Smooth muscle cell (in vitro differentiated cells): ENCODE measurements around the gene PERCC1. TPM values are rescaled to one million over a fixed set of nuclear protein-coding genes. Genes with fewer than 3 reads are reported as not detected.
A peak's percentile ranks its signal among the peaks of the same experiment; 100 is the strongest.

Experiments
- DNase-seq: peaks from one replicate; lab custom pipeline; 2025; ENCODE audit not compliant: unreplicated experiment; lab: John Stamatoyannopoulos, UW
- H2AFZ ChIP-seq: fragments of 200-600 bp; sonication (generic); 2 replicates; pipeline ENCODE4 v1.6.0; 2016; ENCODE audit warnings: antibody characterized with exemption, low read depth, mild to moderate bottlenecking
- H3F3A ChIP-seq: fragments of 200-600 bp; sonication (generic); 2 replicates; pipeline ENCODE4 v1.6.0; 2017; ENCODE audit warnings: antibody characterized with exemption, low read depth
- H3K27ac ChIP-seq: fragments of 200-600 bp; sonication (generic); 2 replicates; pipeline ENCODE4 v1.5.1; 2016; ENCODE audit warnings: low read depth, mild to moderate bottlenecking
- H3K27me3 ChIP-seq: fragments of 200-600 bp; sonication (generic); 2 replicates; pipeline ENCODE4 v1.6.1; 2016; ENCODE audit warnings: low read depth, mild to moderate bottlenecking
- H3K36me3 ChIP-seq: fragments of 200-600 bp; sonication (generic); 2 replicates; pipeline ENCODE4 v1.5.1; 2016; ENCODE audit warnings: low read depth
- H3K4me1 ChIP-seq: fragments of 200-600 bp; sonication (generic); 2 replicates; pipeline ENCODE4 v1.5.1; 2016; ENCODE audit warnings: low read depth
- H3K4me2 ChIP-seq: fragments of 200-600 bp; sonication (generic); 2 replicates; pipeline ENCODE4 v1.6.0; 2016; ENCODE audit warnings: mild to moderate bottlenecking
- H3K4me3 ChIP-seq: fragments of 200-600 bp; sonication (generic); 2 replicates; pipeline ENCODE4 v1.5.1; 2016; ENCODE audit warnings: mild to moderate bottlenecking
- H3K79me2 ChIP-seq: fragments of 200-600 bp; sonication (generic); 2 replicates; pipeline ENCODE4 v1.6.0; 2016; ENCODE audit warnings: low read depth, mild to moderate bottlenecking
- H3K9ac ChIP-seq: fragments of 200-600 bp; sonication (generic); 2 replicates; pipeline ENCODE4 v1.6.0; 2016; ENCODE audit warnings: low read depth
- H3K9me3 ChIP-seq: fragments of 200-600 bp; sonication (generic); replicated peaks from 2 replicates; pipeline ENCODE4 v1.5.1; 2016; ENCODE audit warnings: low read depth
- H4K20me1 ChIP-seq: fragments of 200-600 bp; sonication (generic); 2 replicates; pipeline ENCODE4 v1.6.0; 2016; ENCODE audit warnings: low read depth
- WGBS: methylation state at CpG from one replicate; pipeline ENCODE4 v1.1.7; 2016; ENCODE audit warnings: low lambda C conversion rate; 5-methylcytosine and 5-hydroxymethylcytosine counted together
- polyA plus RNA-seq: library from polyadenylated mRNA; unstranded; fragments of >200 nt; fragmentation: Nextera tagmentation; extraction: Ambion mirVana; gene quantifications from 2 replicates; pipeline ENCODE4 v1.2.1, GENCODE V29; 2016
- total RNA-seq: library from RNA; depleted of rRNA; stranded (reverse); fragments of >200 nt; gene quantifications from 2 replicates; pipeline ENCODE4 v1.2.3, GENCODE V29; 2014
- TF ChIP-seq, protein P1 (sequence below): fragments of 200-600 bp; sonication (generic); IDR thresholded peaks from 2 replicates; pipeline ENCODE4 v1.5.1; 2017; ENCODE audit warnings: borderline replicate concordance, mild to moderate bottlenecking, antibody characterized with exemption; ENCODE audit not compliant: insufficient read depth, poor library complexity, severe bottlenecking

PERCC1 gene
- total and polyA plus RNA-seq, 2 experiments from 2014 or later: not detected

GRCh38 chr16:1472974-1473373 is 42.1 kb downstream of the PERCC1 start:
- peaks cover 59% of the 10 kb centered on the region for H3K79me2 ChIP-seq
- DNase-seq: no peak
- H3K27me3 ChIP-seq: no peaks in the 10 kb centered on the region
- no peak overlapping the region for H3K9ac ChIP-seq
- H3K36me3 ChIP-seq: no peaks in the 10 kb centered on the region
- peaks cover 7% of the 10 kb centered on the region for H3K4me1 ChIP-seq
- peak overlapping the region; percentile 18 for H3K4me3 ChIP-seq
- no peaks in the 10 kb centered on the region for H3F3A ChIP-seq
- TF ChIP-seq, protein P1, sequence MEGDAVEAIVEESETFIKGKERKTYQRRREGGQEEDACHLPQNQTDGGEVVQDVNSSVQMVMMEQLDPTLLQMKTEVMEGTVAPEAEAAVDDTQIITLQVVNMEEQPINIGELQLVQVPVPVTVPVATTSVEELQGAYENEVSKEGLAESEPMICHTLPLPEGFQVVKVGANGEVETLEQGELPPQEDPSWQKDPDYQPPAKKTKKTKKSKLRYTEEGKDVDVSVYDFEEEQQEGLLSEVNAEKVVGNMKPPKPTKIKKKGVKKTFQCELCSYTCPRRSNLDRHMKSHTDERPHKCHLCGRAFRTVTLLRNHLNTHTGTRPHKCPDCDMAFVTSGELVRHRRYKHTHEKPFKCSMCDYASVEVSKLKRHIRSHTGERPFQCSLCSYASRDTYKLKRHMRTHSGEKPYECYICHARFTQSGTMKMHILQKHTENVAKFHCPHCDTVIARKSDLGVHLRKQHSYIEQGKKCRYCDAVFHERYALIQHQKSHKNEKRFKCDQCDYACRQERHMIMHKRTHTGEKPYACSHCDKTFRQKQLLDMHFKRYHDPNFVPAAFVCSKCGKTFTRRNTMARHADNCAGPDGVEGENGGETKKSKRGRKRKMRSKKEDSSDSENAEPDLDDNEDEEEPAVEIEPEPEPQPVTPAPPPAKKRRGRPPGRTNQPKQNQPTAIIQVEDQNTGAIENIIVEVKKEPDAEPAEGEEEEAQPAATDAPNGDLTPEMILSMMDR: no peak
- no peak overlapping the region for H3K4me2 ChIP-seq
- 81% methylated on average over 3 of the region's 3 CpGs for WGBS
- no peak overlapping the region for H3K27ac ChIP-seq
- no peak overlapping the region for H2AFZ ChIP-seq
- no peaks in the 10 kb centered on the region for H3K9me3 ChIP-seq
- peaks cover 7% of the 10 kb centered on the region for H4K20me1 ChIP-seq

- peak overlapping the region; percentile 95 for H3K9ac ChIP-seq
- no peak for DNase-seq
- peak overlapping the region; percentile 98 for H2AFZ ChIP-seq
- no peaks in the 10 kb centered on the region for H3K36me3 ChIP-seq
- no peaks in the 10 kb centered on the region for H3K9me3 ChIP-seq
- H4K20me1 ChIP-seq: no peaks in the 10 kb centered on the region
- 20% methylated on average over 42 of the region's 57 CpGs for WGBS
- peak overlapping the region; percentile 94 for H3K4me2 ChIP-seq
- H3K4me3 ChIP-seq: peak overlapping the region; percentile 77
- H3K79me2 ChIP-seq: peaks cover 47% of the 10 kb centered on the region
- H3F3A ChIP-seq: no peaks in the 10 kb centered on the region
- TF ChIP-seq, protein P1: no peak
- no peaks in the 10 kb centered on the region for H3K27me3 ChIP-seq
- peak overlapping the region; percentile 67 for H3K27ac ChIP-seq
- peaks cover 7% of the 10 kb centered on the region for H3K4me1 ChIP-seq
These were observed 43.4 kb downstream of the PERCC1 start for GRCh38 chr16:1474082-1474795.

DNA sequence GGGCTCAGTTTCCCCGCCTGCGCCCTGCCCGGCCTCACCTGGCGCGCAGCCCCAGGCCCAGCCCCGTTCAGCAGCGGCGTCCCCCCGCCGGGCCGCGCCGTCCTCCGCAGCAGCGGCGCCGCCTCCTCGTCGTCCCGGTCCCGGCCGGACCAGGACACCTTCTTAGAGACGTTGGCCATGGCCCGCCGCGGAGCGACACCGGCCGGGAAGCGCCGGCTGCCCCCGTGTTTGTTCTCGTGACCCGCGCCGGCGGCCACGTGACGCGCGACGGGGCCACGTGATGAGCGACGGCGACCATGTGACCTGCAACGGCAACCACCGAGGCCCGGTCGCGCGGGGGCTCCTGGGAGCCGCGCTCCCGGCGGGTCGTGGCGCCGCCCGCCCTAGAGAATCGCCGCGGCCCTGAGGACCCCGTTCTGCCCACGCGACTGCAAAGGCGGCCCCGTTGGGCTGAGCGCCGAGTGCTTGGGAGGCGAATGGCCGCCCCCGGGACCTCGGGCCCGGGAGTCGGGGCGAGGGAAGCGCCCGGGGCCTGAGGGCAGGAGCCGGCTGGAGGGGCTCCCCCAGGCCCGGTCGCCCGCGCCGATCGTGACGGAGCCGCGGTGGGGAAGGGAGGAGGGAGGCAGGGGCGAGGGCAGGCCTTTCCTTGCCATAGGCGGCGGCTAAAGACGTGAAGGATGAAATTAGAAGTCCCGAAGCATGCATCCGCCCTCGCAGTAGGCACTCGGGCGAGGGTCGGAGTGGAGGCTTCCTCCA is 44.1 kb downstream of the PERCC1 start, which contains the start of gene CLCN7:
TSS of gene CLCN7 (minus strand) at position 233 of the 756 bp plus-strand sequence. CDS start at position 179, 54 bp downstream.
- Histone ChIP-seq H2AFZ (peak within 1 kb of the TSS; percentile 98), H3K36me3 (no peaks in the 10 kb centered on the region), H3K4me3 (peak within 1 kb of the TSS; percentile 77), H3K9me3 (no peaks in the 10 kb centered on the region), H3K27me3 (no peaks in the 10 kb centered on the region), H3K27ac (peak within 1 kb of the TSS; percentile 67), H4K20me1 (no peaks in the 10 kb centered on the region), H3K4me1 (peaks cover 7% of the 10 kb centered on the region), H3K79me2 (peaks cover 39% of the 10 kb centered on the region), H3F3A (no peaks in the 10 kb centered on the region), H3K9ac (peak within 1 kb of the TSS; percentile 95), H3K4me2 (peak within 1 kb of the TSS; percentile 94)
- TF ChIP-seq, protein P1: no peak
- DNase-seq: peak; percentile 57
- WGBS: 4% methylated on average over 77 of the region's 99 CpGs
